Measurements from ENCODE around the gene KRT5.

KRT5 gene

GRCh38 chr12:52534482-52534881 lies 14.3 kb upstream of the KRT5 start:
- no peaks in the 10 kb centered on the region for H3K9me3 ChIP-seq (ENCODE audit: control insufficient read depth, insufficient read depth, low read length)
- H3K36me3 ChIP-seq (ENCODE audit: control insufficient read depth, insufficient read depth, low read length): no peaks in the 10 kb centered on the region
- H3K4me1 ChIP-seq (ENCODE audit: control insufficient read depth, insufficient read depth, low read length): no peaks in the 10 kb centered on the region
- no peaks in the 10 kb centered on the region for H3K27me3 ChIP-seq (ENCODE audit: control insufficient read depth, insufficient read depth, low read length)
- no peak overlapping the region for H3K4me3 ChIP-seq (ENCODE audit: low read depth, low read length)
- no peak overlapping the region for H3K9ac ChIP-seq (ENCODE audit: low read depth, low read length)

GRCh38 chr12:52533686-52534470 lies 13.7 kb upstream of the KRT5 start:
- no peaks in the 10 kb centered on the region for H3K27me3 ChIP-seq (ENCODE audit: control insufficient read depth, insufficient read depth, low read length)
- H3K4me3 ChIP-seq (ENCODE audit: low read depth, low read length): no peak overlapping the region
- no peaks in the 10 kb centered on the region for H3K36me3 ChIP-seq (ENCODE audit: control insufficient read depth, insufficient read depth, low read length)
- H3K4me1 ChIP-seq (ENCODE audit: control insufficient read depth, insufficient read depth, low read length): no peaks in the 10 kb centered on the region
- H3K9ac ChIP-seq (ENCODE audit: low read depth, low read length): no peak overlapping the region
- H3K9me3 ChIP-seq (ENCODE audit: control insufficient read depth, insufficient read depth, low read length): no peaks in the 10 kb centered on the region

- H3K36me3 ChIP-seq (ENCODE audit: control insufficient read depth, insufficient read depth, low read length): no peaks in the 10 kb centered on the region
- no peaks in the 10 kb centered on the region for H3K27me3 ChIP-seq (ENCODE audit: control insufficient read depth, insufficient read depth, low read length)
- H3K4me1 ChIP-seq (ENCODE audit: control insufficient read depth, insufficient read depth, low read length): no peaks in the 10 kb centered on the region
- no peaks in the 10 kb centered on the region for H3K9me3 ChIP-seq (ENCODE audit: control insufficient read depth, insufficient read depth, low read length)
- H3K4me3 ChIP-seq (ENCODE audit: low read depth, low read length): no peak overlapping the region
- no peak overlapping the region for H3K9ac ChIP-seq (ENCODE audit: low read depth, low read length)
Observed at GRCh38 chr12:52532636-52533035, 12.4 kb upstream of the KRT5 start.

- no peaks in the 10 kb centered on the region for H3K36me3 ChIP-seq (ENCODE audit: control insufficient read depth, insufficient read depth, low read length)
- no peak overlapping the region for H3K4me3 ChIP-seq (ENCODE audit: low read depth, low read length)
- H3K9ac ChIP-seq (ENCODE audit: low read depth, low read length): no peak overlapping the region
- H3K27me3 ChIP-seq (ENCODE audit: control insufficient read depth, insufficient read depth, low read length): no peaks in the 10 kb centered on the region
- H3K9me3 ChIP-seq (ENCODE audit: control insufficient read depth, insufficient read depth, low read length): no peaks in the 10 kb centered on the region
- no peaks in the 10 kb centered on the region for H3K4me1 ChIP-seq (ENCODE audit: control insufficient read depth, insufficient read depth, low read length)
Observed at GRCh38 chr12:52531566-52532300, 11.5 kb upstream of the KRT5 start.

GRCh38 chr12:52530905-52531304 lies 10.7 kb upstream of the KRT5 start:
- Histone ChIP-seq H3K36me3 (ENCODE audit: control insufficient read depth, insufficient read depth, low read length) (no peaks in the 10 kb centered on the region), H3K4me3 (ENCODE audit: low read depth, low read length) (no peak overlapping the region), H3K4me1 (ENCODE audit: control insufficient read depth, insufficient read depth, low read length) (no peaks in the 10 kb centered on the region), H3K9ac (ENCODE audit: low read depth, low read length) (no peak overlapping the region), H3K9me3 (ENCODE audit: control insufficient read depth, insufficient read depth, low read length) (no peaks in the 10 kb centered on the region), H3K27me3 (ENCODE audit: control insufficient read depth, insufficient read depth, low read length) (no peaks in the 10 kb centered on the region)

GRCh38 chr12:52530366-52530765 lies 10.2 kb upstream of the KRT5 start:
- H3K4me3 ChIP-seq (ENCODE audit: low read depth, low read length): no peak overlapping the region
- no peaks in the 10 kb centered on the region for H3K9me3 ChIP-seq (ENCODE audit: control insufficient read depth, insufficient read depth, low read length)
- no peaks in the 10 kb centered on the region for H3K36me3 ChIP-seq (ENCODE audit: control insufficient read depth, insufficient read depth, low read length)
- H3K27me3 ChIP-seq (ENCODE audit: control insufficient read depth, insufficient read depth, low read length): no peaks in the 10 kb centered on the region
- no peak overlapping the region for H3K9ac ChIP-seq (ENCODE audit: low read depth, low read length)
- no peaks in the 10 kb centered on the region for H3K4me1 ChIP-seq (ENCODE audit: control insufficient read depth, insufficient read depth, low read length)

GRCh38 chr12:52529846-52530245 lies 9.7 kb upstream of the KRT5 start:
- no peaks in the 10 kb centered on the region for H3K27me3 ChIP-seq (ENCODE audit: control insufficient read depth, insufficient read depth, low read length)
- H3K9me3 ChIP-seq (ENCODE audit: control insufficient read depth, insufficient read depth, low read length): no peaks in the 10 kb centered on the region
- H3K4me3 ChIP-seq (ENCODE audit: low read depth, low read length): no peak overlapping the region
- H3K36me3 ChIP-seq (ENCODE audit: control insufficient read depth, insufficient read depth, low read length): no peaks in the 10 kb centered on the region
- no peaks in the 10 kb centered on the region for H3K4me1 ChIP-seq (ENCODE audit: control insufficient read depth, insufficient read depth, low read length)
- no peak overlapping the region for H3K9ac ChIP-seq (ENCODE audit: low read depth, low read length)

GRCh38 chr12:52529417-52529816 lies 9.2 kb upstream of the KRT5 start:
- H3K27me3 ChIP-seq (ENCODE audit: control insufficient read depth, insufficient read depth, low read length): no peaks in the 10 kb centered on the region
- no peaks in the 10 kb centered on the region for H3K9me3 ChIP-seq (ENCODE audit: control insufficient read depth, insufficient read depth, low read length)
- no peak overlapping the region for H3K4me3 ChIP-seq (ENCODE audit: low read depth, low read length)

GRCh38 chr12:52528641-52529143 lies 8.5 kb upstream of the KRT5 start:
- H3K9me3 ChIP-seq (ENCODE audit: control insufficient read depth, insufficient read depth, low read length): no peaks in the 10 kb centered on the region
- H3K27me3 ChIP-seq (ENCODE audit: control insufficient read depth, insufficient read depth, low read length): no peaks in the 10 kb centered on the region
- no peak overlapping the region for H3K4me3 ChIP-seq (ENCODE audit: low read depth, low read length)
- no peak overlapping the region for H3K9ac ChIP-seq (ENCODE audit: low read depth, low read length)
- no peaks in the 10 kb centered on the region for H3K4me1 ChIP-seq (ENCODE audit: control insufficient read depth, insufficient read depth, low read length)
- H3K36me3 ChIP-seq (ENCODE audit: control insufficient read depth, insufficient read depth, low read length): no peaks in the 10 kb centered on the region

More at GRCh38 chr12:52529417-52529816, 9.2 kb upstream of the KRT5 start:
- no peaks in the 10 kb centered on the region for H3K36me3 ChIP-seq (ENCODE audit: control insufficient read depth, insufficient read depth, low read length)
- no peaks in the 10 kb centered on the region for H3K4me1 ChIP-seq (ENCODE audit: control insufficient read depth, insufficient read depth, low read length)
- no peak overlapping the region for H3K9ac ChIP-seq (ENCODE audit: low read depth, low read length)

- H3K27me3 ChIP-seq (ENCODE audit: control insufficient read depth, insufficient read depth, low read length): no peaks in the 10 kb centered on the region
- H3K4me3 ChIP-seq (ENCODE audit: low read depth, low read length): no peak overlapping the region
- H3K36me3 ChIP-seq (ENCODE audit: control insufficient read depth, insufficient read depth, low read length): no peaks in the 10 kb centered on the region
- H3K9me3 ChIP-seq (ENCODE audit: control insufficient read depth, insufficient read depth, low read length): no peaks in the 10 kb centered on the region
- H3K9ac ChIP-seq (ENCODE audit: low read depth, low read length): no peak overlapping the region
- no peaks in the 10 kb centered on the region for H3K4me1 ChIP-seq (ENCODE audit: control insufficient read depth, insufficient read depth, low read length)
Observed at GRCh38 chr12:52527121-52527800, 7.1 kb upstream of the KRT5 start.

GRCh38 chr12:52526511-52526951 lies 6.3 kb upstream of the KRT5 start:
- Histone ChIP-seq H3K4me3 (ENCODE audit: low read depth, low read length) (no peak overlapping the region), H3K4me1 (ENCODE audit: control insufficient read depth, insufficient read depth, low read length) (no peaks in the 10 kb centered on the region), H3K27me3 (ENCODE audit: control insufficient read depth, insufficient read depth, low read length) (no peaks in the 10 kb centered on the region), H3K9me3 (ENCODE audit: control insufficient read depth, insufficient read depth, low read length) (no peaks in the 10 kb centered on the region), H3K9ac (ENCODE audit: low read depth, low read length) (no peak overlapping the region), H3K36me3 (ENCODE audit: control insufficient read depth, insufficient read depth, low read length) (no peaks in the 10 kb centered on the region)

All from iPS-15b (cell line).